ENCODE measurements around the gene FKBP5. TPM values are rescaled to one million over a fixed set of nuclear protein-coding genes. Genes with fewer than 3 reads are reported as not detected.
A peak's percentile ranks its signal among the peaks of the same experiment; 100 is the strongest.

FKBP5 gene
- total RNA-seq, 1 experiment from 2014 or later: 33.9 TPM

- Histone ChIP-seq H3K9ac (ENCODE audit: extremely low read depth, insufficient read length, low read length) (peak overlapping the region; percentile 50), H2BK120ac (ENCODE audit: low read depth, low read length, poor library complexity, severe bottlenecking) (no peak overlapping the region), H2BK5ac (ENCODE audit: insufficient read length, low read length) (no peak overlapping the region), H3K27ac (ENCODE audit: insufficient read length, low read depth, low read length) (no peak overlapping the region), H3K23me2 (ENCODE audit: insufficient read length, low read depth, low read length, poor library complexity, severe bottlenecking) (peaks cover 11% of the 10 kb centered on the region), H3K56ac (ENCODE audit: insufficient read length, low read depth, low read length) (no peak overlapping the region), H2AK5ac (ENCODE audit: insufficient read length, low read length) (no peak overlapping the region), H3K79me1 (ENCODE audit: insufficient read depth, low read depth, low read length, poor library complexity, severe bottlenecking) (no peaks in the 10 kb centered on the region), H3K79me2 (ENCODE audit: insufficient read depth, low read length) (no peaks in the 10 kb centered on the region), H3T11ph (ENCODE audit: low read length) (no peak overlapping the region), H3K23ac (ENCODE audit: insufficient read length, low read depth, low read length) (no peak overlapping the region), H2BK20ac (ENCODE audit: low read depth, low read length, poor library complexity, severe bottlenecking) (no peak overlapping the region), H3K4ac (ENCODE audit: low read depth, low read length) (no peak overlapping the region), H4K91ac (ENCODE audit: insufficient read length, low read depth, low read length) (no peak overlapping the region), H4K5ac (ENCODE audit: insufficient read length, low read depth, low read length) (no peak overlapping the region), H4K20me1 (ENCODE audit: control insufficient read depth, insufficient read depth, insufficient read length) (no peaks in the 10 kb centered on the region), H3K18ac (ENCODE audit: insufficient read length, low read depth, low read length) (peak overlapping the region; percentile 79), H3K27me3 (ENCODE audit: insufficient read depth, low read length) (peaks cover 2% of the 10 kb centered on the region; the same call in 1 of the 2 replicates), H3K4me2 (ENCODE audit: insufficient read depth, insufficient read length, low read length) (peak overlapping the region; percentile 79), H3K4me1 (ENCODE audit: insufficient read depth, low read length) (peaks cover 19% of the 10 kb centered on the region), H4K8ac (replicated peaks; ENCODE audit: insufficient read length, low read depth, low read length) (no peak overlapping the region), H2BK15ac (ENCODE audit: low read depth, low read length) (no peak overlapping the region), H3K9me3 (ENCODE audit: control insufficient read depth, low read depth, low read length) (no peaks in the 10 kb centered on the region), H2AFZ (ENCODE audit: low read length) (no peak overlapping the region), H3K14ac (ENCODE audit: insufficient read depth, low read length) (peak overlapping the region; percentile 69), H2BK12ac (ENCODE audit: insufficient read length, low read depth, low read length) (no peak overlapping the region)
- TF ChIP-seq CTCF (conservative IDR thresholded peaks at IDR 0.05): no peak
- H3K27me3 Mint-ChIP-seq (ENCODE audit: low read depth): peaks cover 32% of the 10 kb centered on the region
- H3K4me1 Mint-ChIP-seq: peaks cover 54 to 57% of the 10 kb centered on the region in 2 experiments
- H3K9me3 Mint-ChIP-seq: no peaks in the 10 kb centered on the region
- no peaks in the 10 kb centered on the region; a peak in 1 of 7 replicates for H3K36me3 Mint-ChIP-seq (ENCODE audit: insufficient read depth in 1 of 3, low read depth in 3 of 3)
- DNase-seq: peak; percentile 64
- no CpG with 5 or more reads among the region's 57 CpGs for WGBS (ENCODE audit: extremely low coverage, insufficient read length, low lambda C conversion rate)
- peak overlapping the region; percentile 78 to 88 for H3K4me3 Mint-ChIP-seq
- H3K27ac Mint-ChIP-seq: peak overlapping the region; percentile 4 to 90 (median 81); a peak in 4 of 7 replicates
Observed at GRCh38 chr6:35727935-35728682, 39.4 kb upstream of the FKBP5 start.
